HG03097 (cell line): ENCODE data around the gene DBT.
"Not testable (repeated sequence)": the region's sequence is repeated elsewhere in the genome, so short reads cannot be mapped to it uniquely, and the experiment has no call there.

Experiments
- ATAC-seq: cut with Tn5 transposase; IDR thresholded peaks from one replicate; pipeline ENCODE4 v1.9.1; 2021; ENCODE audit not compliant: unreplicated experiment, low FRiP score

Gene DBT

DNA sequence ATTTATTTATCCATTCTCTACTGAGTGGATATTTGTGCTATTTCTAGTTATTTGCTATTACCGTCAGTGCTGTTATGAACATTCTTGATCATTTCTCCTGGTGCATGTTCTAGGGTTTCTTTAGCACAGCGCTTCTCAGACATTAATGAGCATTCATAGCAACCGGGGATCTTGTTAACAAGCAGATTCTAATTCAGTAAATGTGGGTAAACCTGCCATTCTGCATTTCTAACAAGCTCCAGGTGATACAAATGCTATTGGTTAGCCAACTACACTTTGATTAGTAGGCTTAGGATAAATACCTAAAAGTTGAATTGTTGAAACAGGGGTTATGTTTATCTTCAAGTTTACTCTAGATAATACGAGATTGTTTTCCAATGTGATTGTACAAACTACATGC is 3.3 kb upstream of the DBT start:
- no peak for ATAC-seq

DNA sequence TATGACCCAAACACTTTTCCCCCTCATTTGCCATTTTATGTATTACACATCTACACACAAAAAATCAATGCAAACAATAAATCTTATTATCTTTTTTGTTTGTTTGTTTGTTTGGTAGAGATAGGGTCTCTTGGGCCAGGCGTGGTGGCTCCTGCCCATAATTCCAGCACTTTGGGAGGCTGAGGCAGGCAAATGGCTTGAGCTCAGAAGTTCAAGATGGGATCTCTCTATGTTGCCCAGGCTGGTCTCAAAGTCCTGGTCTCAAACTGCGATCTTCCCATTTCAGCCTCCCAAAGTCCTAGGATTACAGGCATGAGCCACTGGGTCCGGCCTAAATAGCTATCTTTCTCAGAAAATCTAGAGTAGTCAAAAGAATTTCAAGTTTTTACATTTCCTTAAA is 1.2 kb upstream of the DBT start:
- no peak for ATAC-seq

GRCh38 chr1:100250264-100250663 is 630 bp upstream of the DBT start:
- ATAC-seq: no peak

DNA sequence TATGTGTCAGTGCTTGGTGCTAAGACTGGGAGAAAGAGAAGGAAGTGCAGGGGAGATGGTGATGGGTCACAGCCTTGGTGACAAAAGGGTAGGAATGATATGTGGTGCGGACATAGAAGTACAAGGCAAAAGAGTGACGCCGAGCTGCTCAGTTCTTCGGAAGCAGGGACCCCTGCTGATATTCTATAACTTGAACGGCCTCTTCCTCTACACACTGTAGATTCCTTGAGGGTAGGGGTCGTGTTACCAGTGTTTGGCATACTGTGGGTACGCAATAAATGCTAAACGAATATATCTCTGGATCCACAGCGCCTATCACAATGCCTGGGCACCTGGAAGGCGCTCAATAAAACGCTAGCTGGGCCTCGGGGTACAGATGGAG is 488 bp downstream of the DBT start:
- ATAC-seq: no peak

DNA sequence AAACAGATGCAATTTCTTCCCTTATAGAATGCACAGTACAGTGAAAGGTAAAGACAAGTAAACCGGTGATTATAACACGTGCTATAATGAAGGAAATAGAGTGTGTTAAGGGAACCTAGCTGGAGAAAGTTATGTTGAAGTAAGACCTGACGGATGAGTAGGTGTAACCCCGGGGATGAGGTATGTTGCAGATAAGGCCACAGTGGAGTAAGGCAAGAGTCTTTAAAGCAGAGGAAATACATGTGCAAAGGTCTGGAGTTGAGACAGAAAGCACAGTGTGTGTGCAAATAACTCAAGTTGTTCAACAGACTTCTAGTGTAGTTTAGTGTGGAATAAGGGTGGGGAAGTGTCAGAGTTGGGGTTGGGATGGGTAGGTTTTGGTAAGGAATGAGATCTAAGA is 2.9 kb downstream of the DBT start:
- ATAC-seq: no peak

GRCh38 chr1:100240631-100241030 is 9.0 kb downstream of the DBT start:
- ATAC-seq: no peak

DNA sequence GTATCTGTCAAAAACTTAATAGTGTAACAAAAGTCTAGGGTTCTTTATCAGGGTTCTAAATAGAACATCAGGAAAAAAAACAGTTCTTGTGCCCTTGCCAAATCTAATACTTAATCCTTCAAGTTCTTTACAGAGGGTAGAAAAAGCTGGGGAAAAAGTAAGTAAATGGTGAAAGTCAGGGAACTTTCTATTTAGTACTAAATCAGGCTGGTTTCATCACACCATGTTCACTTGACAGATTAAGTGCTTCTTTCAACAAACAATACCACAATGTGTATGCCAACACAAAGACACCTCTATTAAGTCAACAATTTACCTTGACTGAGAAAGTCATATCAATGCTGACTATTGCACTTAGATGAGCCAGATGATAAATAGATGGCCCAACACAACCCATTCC is 9.7 kb downstream of the DBT start:
- ATAC-seq: no peak

GRCh38 chr1:100237091-100237490 is 12.5 kb downstream of the DBT start:
- ATAC-seq: no peak

- no peak for ATAC-seq
These were observed 15.2 kb downstream of the DBT start for GRCh38 chr1:100234432-100234831.

- not testable (repeated sequence) for ATAC-seq
These were observed 16.1 kb downstream of the DBT start for GRCh38 chr1:100233566-100233965.

GRCh38 chr1:100232156-100232555 is 17.5 kb downstream of the DBT start:
- ATAC-seq: no peak

GRCh38 chr1:100231721-100232120 is 17.9 kb downstream of the DBT start:
- ATAC-seq: no peak

- no peak for ATAC-seq
These were observed 18.9 kb downstream of the DBT start for GRCh38 chr1:100230765-100231164.

DNA sequence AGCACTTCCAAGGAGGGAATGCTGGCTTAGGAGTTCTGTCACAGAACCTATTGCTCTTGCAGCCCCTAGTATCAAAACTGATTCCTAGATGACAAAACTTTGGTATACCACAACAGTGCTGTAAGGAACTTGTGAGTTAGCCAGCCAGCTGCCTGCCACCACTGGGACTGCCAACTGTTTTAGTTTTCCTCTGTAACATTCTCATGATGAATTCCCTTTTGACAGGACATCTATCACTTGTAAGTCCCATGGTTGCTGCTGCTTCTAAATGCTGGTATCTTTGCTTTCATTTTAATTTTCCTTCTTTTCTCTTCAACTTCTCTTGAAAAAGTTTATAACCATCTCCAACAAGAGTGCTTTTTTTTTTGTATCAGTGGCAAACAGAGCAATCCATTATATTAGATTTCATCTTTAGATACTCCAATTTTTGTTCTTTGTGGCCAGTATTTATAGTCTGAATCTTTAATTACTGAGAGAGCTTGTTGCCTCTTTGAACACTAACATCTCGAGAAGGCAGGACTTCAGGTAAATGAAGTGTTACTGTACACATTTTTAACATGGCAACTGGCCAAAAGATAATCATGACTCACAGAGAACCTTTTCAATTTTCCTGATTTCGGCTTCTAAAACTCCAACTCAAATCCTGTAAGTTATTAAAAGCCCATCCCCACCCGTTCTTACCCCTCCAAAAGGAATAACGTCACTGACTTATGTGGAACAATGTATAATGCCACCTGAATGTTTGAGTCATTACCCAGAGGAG is 19.8 kb downstream of the DBT start:
- ATAC-seq: no peak

DNA sequence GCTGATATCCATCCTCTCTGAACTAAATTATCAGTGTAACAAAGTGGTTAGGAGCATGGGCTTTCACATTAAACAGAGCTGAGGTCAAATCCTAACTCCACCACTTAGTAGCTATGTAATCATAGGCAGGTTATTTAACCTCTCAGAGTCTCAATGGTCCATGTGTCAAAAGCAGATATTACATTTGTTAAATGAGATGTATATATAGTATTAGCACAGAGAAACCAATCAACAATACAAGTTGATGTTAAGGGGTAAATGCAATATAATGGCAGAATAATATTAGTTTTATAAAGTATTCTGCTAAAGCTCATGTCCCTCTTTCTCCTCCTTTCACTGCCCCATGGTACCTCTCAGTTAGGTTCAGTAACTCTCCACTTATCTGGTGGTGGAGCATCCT is 27.2 kb downstream of the DBT start:
- ATAC-seq: no peak

GRCh38 chr1:100219883-100220282 is 29.8 kb downstream of the DBT start:
- ATAC-seq: no peak

GRCh38 chr1:100219457-100219856 is 30.2 kb downstream of the DBT start:
- no peak for ATAC-seq

- no peak for ATAC-seq
These were observed 31.8 kb downstream of the DBT start for GRCh38 chr1:100217834-100218233.

DNA sequence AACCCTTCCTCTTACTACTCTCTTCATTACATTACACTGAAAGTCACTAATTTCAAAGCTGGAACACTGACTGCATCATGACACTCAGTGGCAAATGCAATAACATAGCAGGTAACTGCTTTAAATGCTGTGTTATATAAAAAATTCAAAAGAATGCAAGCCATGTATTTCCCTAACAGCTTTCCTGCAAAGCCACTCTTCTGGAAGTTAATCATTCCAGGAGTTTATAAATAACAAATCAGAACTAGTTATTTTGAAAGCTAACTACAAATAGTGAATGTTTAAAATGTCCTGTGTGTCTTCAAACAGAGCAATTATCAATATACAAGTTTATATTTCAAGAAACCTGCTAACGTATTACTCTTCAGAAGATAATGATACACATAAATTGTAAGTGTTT is 34.5 kb downstream of the DBT start:
- no peak for ATAC-seq

GRCh38 chr1:100213141-100213540 is 36.5 kb downstream of the DBT start:
- no peak for ATAC-seq

DNA sequence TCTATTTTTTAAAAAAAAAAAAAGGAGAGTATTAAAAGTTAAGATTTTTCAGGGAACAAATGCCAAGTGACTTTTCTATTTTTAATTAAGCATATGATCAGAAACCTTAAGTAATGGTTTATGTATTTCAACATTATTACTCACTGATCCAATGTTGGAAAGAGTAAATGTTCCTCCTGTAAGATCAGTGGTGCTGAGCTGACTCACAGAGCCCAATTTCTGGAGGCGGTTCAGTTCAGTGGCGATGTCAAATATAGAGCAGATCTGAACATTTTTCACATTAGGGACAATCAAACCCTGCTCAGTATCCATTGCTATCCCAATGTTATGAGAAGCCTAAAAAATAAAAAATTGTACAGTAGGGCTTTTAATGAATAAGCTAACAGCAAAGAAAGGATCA is 43.3 kb downstream of the DBT start:
- no peak for ATAC-seq

DNA sequence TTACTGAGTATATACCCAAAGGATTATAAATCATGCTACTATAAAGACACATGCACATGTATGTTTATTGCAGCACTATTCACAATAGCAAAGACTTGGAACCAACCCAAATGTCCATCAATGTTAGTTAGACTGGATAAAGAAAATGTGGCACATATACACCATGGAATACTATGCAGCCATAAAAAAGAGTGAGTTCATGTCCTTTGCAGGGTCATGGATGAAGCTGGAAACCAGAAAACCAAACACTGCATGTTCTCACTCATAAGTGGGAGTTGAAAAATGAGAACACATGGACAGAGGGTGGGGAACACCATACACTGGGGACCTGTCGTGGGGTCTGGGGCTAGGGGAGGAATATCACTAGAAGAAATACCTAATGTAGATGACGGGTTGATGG is 44.0 kb downstream of the DBT start:
- not testable (repeated sequence) for ATAC-seq

GRCh38 chr1:100205103-100205502 is 44.5 kb downstream of the DBT start:
- not testable (repeated sequence) for ATAC-seq
